Osteoblast (primary cell): ENCODE results near the gene CDYL. TPM values are rescaled to one million over a fixed set of nuclear protein-coding genes. Genes with fewer than 3 reads are reported as not detected.
A peak's percentile ranks its signal among the peaks of the same experiment; 100 is the strongest.

Source experiments
- DNase-seq: peaks from one replicate; pipeline ENCODE4 v3.0.0; 2011; ENCODE audit warnings: low spot score, mixed read lengths; ENCODE audit not compliant: insufficient read length; ENCODE audit errors: missing footprints
- H2AFZ ChIP-seq: 2 replicates; pipeline ENCODE4 v1.6.0; 2011; ENCODE audit warnings: mild to moderate bottlenecking, low read length
- H3K27ac ChIP-seq: 2 replicates; pipeline ENCODE4 v1.5.1; 2011; ENCODE audit warnings: mild to moderate bottlenecking, low read depth, low read length, moderate library complexity
- H3K27me3 ChIP-seq: 2 replicates; pipeline ENCODE4 v1.6.0; 2012; ENCODE audit warnings: mild to moderate bottlenecking, control low read depth, inconsistent platforms, low read length, moderate library complexity; ENCODE audit not compliant: insufficient read depth
- H3K36me3 ChIP-seq: 2 replicates; pipeline ENCODE4 v1.5.1; 2011; ENCODE audit warnings: mild to moderate bottlenecking, low read length, control low read depth, moderate library complexity; ENCODE audit not compliant: insufficient read depth
- H3K4me1 ChIP-seq: 2 replicates; pipeline ENCODE4 v1.5.1; 2011; ENCODE audit warnings: mild to moderate bottlenecking, low read length, control low read depth, moderate library complexity; ENCODE audit not compliant: insufficient read depth
- H3K4me2 ChIP-seq: 2 replicates; pipeline ENCODE4 v1.6.0; 2011; ENCODE audit warnings: mild to moderate bottlenecking, low read length; ENCODE audit not compliant: insufficient read depth
- H3K4me3 ChIP-seq: fragments of 200-600 bp; sonication (generic); 3 replicates; pipeline ENCODE4 v1.5.1; 2012; ENCODE audit warnings: mild to moderate bottlenecking, low read length, inconsistent platforms; ENCODE audit not compliant: insufficient read depth
- H3K79me2 ChIP-seq: 2 replicates; pipeline ENCODE4 v1.6.0; 2012; ENCODE audit warnings: mild to moderate bottlenecking, low read length, control low read depth, inconsistent platforms; ENCODE audit not compliant: insufficient read depth
- H3K9me3 ChIP-seq: 2 replicates; pipeline ENCODE4 v1.5.1; 2011; ENCODE audit warnings: low read depth, low read length, control low read depth
- H4K20me1 ChIP-seq: 2 replicates; pipeline ENCODE4 v1.6.0; 2012; ENCODE audit warnings: mild to moderate bottlenecking, low read length, control low read depth; ENCODE audit not compliant: insufficient read depth
- CTCF ChIP-seq: IDR thresholded peaks from 2 replicates; pipeline ENCODE4 v1.5.1; 2011; ENCODE audit warnings: mild to moderate bottlenecking, low read depth, low read length, moderate library complexity; ENCODE audit errors: extremely low read depth
- total RNA-seq: library from RNA; depleted of rRNA; stranded (reverse); fragments of >200 nt; gene quantifications from 2 replicates; pipeline ENCODE4 v1.2.3, GENCODE V29; 2012

CDYL gene
- total RNA-seq, 1 donor, result 106 TPM

DNA sequence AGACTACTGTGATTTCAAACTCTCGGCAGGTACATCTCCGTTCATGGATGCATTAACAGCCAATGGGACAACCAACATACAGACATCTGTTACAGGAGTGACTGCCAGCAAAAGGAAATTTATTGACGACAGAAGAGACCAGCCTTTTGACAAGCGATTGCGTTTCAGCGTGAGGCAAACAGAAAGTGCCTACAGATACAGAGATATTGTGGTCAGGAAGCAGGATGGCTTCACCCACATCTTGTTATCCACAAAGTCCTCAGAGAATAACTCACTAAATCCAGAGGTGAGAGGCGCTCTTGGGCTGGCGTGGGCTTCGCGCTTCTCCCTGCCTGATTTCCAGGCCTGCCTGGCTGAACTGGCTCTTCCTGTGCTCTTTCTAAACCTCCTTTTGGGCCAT, 159.3 kb downstream of the CDYL start:
- no peak for TF ChIP-seq CTCF
- DNase-seq, result no peak
- H2AFZ ChIP-seq, result no peak overlapping the region
- H4K20me1 ChIP-seq, result peaks cover 16% of the 10 kb centered on the region
- peaks cover 35% of the 10 kb centered on the region for H3K79me2 ChIP-seq
- H3K9me3 ChIP-seq, result no peaks in the 10 kb centered on the region
- H3K27ac ChIP-seq, result no peak overlapping the region
- H3K27me3 ChIP-seq, result no peaks in the 10 kb centered on the region
- no peak overlapping the region for H3K4me3 ChIP-seq
- H3K4me1 ChIP-seq, result no peaks in the 10 kb centered on the region
- H3K4me2 ChIP-seq, result no peak overlapping the region
- no peaks in the 10 kb centered on the region for H3K36me3 ChIP-seq

- Histone ChIP-seq H3K4me2 (no peak overlapping the region), H4K20me1 (peaks cover 13% of the 10 kb centered on the region), H3K79me2 (peaks cover 28% of the 10 kb centered on the region)
Observed at GRCh38 chr6:4935975-4936680, 159.9 kb downstream of the CDYL start.

GRCh38 chr6:4936681-4937041, 160.5 kb downstream of the CDYL start:
- TF ChIP-seq CTCF, result peak; percentile 67
- Histone ChIP-seq H2AFZ (no peak overlapping the region), H3K27ac (no peak overlapping the region), H3K4me2 (no peak overlapping the region), H3K4me1 (peaks cover 6% of the 10 kb centered on the region), H3K36me3 (no peaks in the 10 kb centered on the region), H3K4me3 (no peak overlapping the region), H3K9me3 (no peaks in the 10 kb centered on the region), H3K27me3 (no peaks in the 10 kb centered on the region), H4K20me1 (peaks cover 9% of the 10 kb centered on the region), H3K79me2 (peaks cover 23% of the 10 kb centered on the region)
- DNase-seq, result no peak

More at GRCh38 chr6:4935975-4936680, 159.9 kb downstream of the CDYL start:
- no peaks in the 10 kb centered on the region for H3K9me3 ChIP-seq
- H3K4me1 ChIP-seq, result peaks cover under 1% of the 10 kb centered on the region
- DNase-seq, result no peak
- H2AFZ ChIP-seq, result no peak overlapping the region
- no peak overlapping the region for H3K27ac ChIP-seq
- no peak for TF ChIP-seq CTCF
- no peaks in the 10 kb centered on the region for H3K27me3 ChIP-seq
- no peaks in the 10 kb centered on the region for H3K36me3 ChIP-seq
- H3K4me3 ChIP-seq, result no peak overlapping the region

DNA sequence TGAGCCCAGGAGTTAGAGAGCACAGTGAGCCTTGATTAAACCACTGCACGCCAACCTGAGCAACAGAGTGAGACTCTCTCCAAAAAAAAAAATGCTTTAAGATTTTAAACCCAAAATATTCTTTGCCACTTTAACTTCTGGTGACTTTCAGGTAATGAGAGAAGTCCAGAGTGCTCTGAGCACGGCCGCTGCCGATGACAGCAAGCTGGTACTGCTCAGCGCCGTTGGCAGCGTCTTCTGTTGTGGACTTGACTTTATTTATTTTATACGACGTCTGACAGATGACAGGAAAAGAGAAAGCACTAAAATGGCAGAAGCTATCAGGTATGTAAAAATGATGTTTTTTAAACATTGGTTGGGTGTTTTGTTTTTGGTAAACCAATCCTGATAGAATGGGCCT, 161.2 kb downstream of the CDYL start:
- no peaks in the 10 kb centered on the region for H3K36me3 ChIP-seq
- H3K4me3 ChIP-seq, result no peak overlapping the region
- DNase-seq, result no peak
- no peak for TF ChIP-seq CTCF
- H2AFZ ChIP-seq, result no peak overlapping the region
- no peaks in the 10 kb centered on the region for H3K9me3 ChIP-seq
- H3K27ac ChIP-seq, result no peak overlapping the region
- peaks cover 18% of the 10 kb centered on the region for H3K79me2 ChIP-seq
- no peak overlapping the region for H3K4me2 ChIP-seq
- H3K27me3 ChIP-seq, result no peaks in the 10 kb centered on the region
- peaks cover 6% of the 10 kb centered on the region for H4K20me1 ChIP-seq
- H3K4me1 ChIP-seq, result peaks cover 13% of the 10 kb centered on the region
